HEK293 (cell line): Measurements from ENCODE around the gene CSK.

Source experiments
- CTCF ChIA-PET: fragments of 350-600 bp; formaldehyde crosslinking; extraction: SDS; loops from one replicate; lab custom pipeline; 2021; ENCODE audit warnings: antibody characterized with exemption; lab: Yijun Ruan, JAX
- POLR2A ChIA-PET: fragments of 300-600 bp; formaldehyde crosslinking; extraction: SDS; loops from one replicate; lab custom pipeline; 2020; ENCODE audit warnings: antibody characterized with exemption, inconsistent platforms; lab: Yijun Ruan, JAX
- H3K27ac ChIP-seq: fragments of 200-500 bp; sonication (Bioruptor generic); 2 replicates; pipeline ENCODE4 v1.5.1; 2014; ENCODE audit warnings: low read depth, low read length, control low read depth, inconsistent platforms; ENCODE audit errors: extremely low read depth
- H3K36me3 ChIP-seq, 2 experiments: fragments of 200-500 bp in 1 of 2; sonication (Bioruptor generic) in 1 of 2; 1 replicate in 1 of 2; 2 replicates in 1 of 2; pipeline ENCODE4 v1.5.1; 2014 to 2017; ENCODE audit warnings: inconsistent platforms in 2 of 2, low read length in 2 of 2; ENCODE audit not compliant: control insufficient read depth in 2 of 2, insufficient read depth in 1 of 2
- H3K4me1 ChIP-seq: fragments of 200-500 bp; sonication (Bioruptor generic); 2 replicates; pipeline ENCODE4 v1.5.1; 2014; ENCODE audit warnings: mild to moderate bottlenecking, low read length, inconsistent platforms; ENCODE audit not compliant: control insufficient read depth, insufficient read depth
- H3K4me3 ChIP-seq: 2 replicates; pipeline ENCODE4 v1.5.1; 2011; ENCODE audit warnings: low read depth, mild to moderate bottlenecking, control low read depth, low read length, moderate library complexity
- H3K9me3 ChIP-seq: fragments of 200-500 bp; sonication (Bioruptor generic); 2 replicates; pipeline ENCODE4 v1.5.1; 2014; ENCODE audit warnings: low read depth, low read length, inconsistent platforms; ENCODE audit not compliant: control insufficient read depth, insufficient read depth
- KLF8 ChIP-seq: fragments of 450-650 bp; formaldehyde crosslinking; IDR thresholded peaks from 2 replicates; pipeline ENCODE4 v1.5.1; 2016; ENCODE audit warnings: missing biosample characterization, missing genetic modification characterization
- KLF9 ChIP-seq: fragments of 450-650 bp; formaldehyde crosslinking; IDR thresholded peaks from 2 replicates; pipeline ENCODE4 v1.5.1; 2016; ENCODE audit warnings: missing biosample characterization, missing genetic modification characterization, low read depth
- OVOL3 ChIP-seq: fragments of 450-650 bp; formaldehyde crosslinking; IDR thresholded peaks from 2 replicates; pipeline ENCODE4 v1.5.1; 2016; ENCODE audit warnings: missing biosample characterization, missing genetic modification characterization
- REST ChIP-seq: fragments of 450-650 bp; formaldehyde crosslinking; IDR thresholded peaks from 2 replicates; pipeline ENCODE4 v1.5.1; 2016; ENCODE audit warnings: missing biosample characterization, missing genetic modification characterization
- SCRT2 ChIP-seq: fragments of 450-650 bp; formaldehyde crosslinking; IDR thresholded peaks from 2 replicates; pipeline ENCODE4 v1.5.1; 2016; ENCODE audit warnings: missing biosample characterization, missing genetic modification characterization
- ZBTB21 ChIP-seq: fragments of 450-650 bp; formaldehyde crosslinking; IDR thresholded peaks from 2 replicates; pipeline ENCODE4 v1.5.1; 2017; ENCODE audit warnings: missing biosample characterization, missing genetic modification characterization
- ZBTB7A ChIP-seq: fragments of 450-650 bp; formaldehyde crosslinking; IDR thresholded peaks from 2 replicates; pipeline ENCODE4 v1.5.1; 2016; ENCODE audit warnings: low read depth, missing biosample characterization, missing genetic modification characterization
- ZFP37 ChIP-seq: fragments of 450-650 bp; formaldehyde crosslinking; IDR thresholded peaks from 2 replicates; pipeline ENCODE4 v1.5.1; 2016; ENCODE audit warnings: missing biosample characterization, missing genetic modification characterization
- ZNF140 ChIP-seq: fragments of 450-650 bp; formaldehyde crosslinking; IDR thresholded peaks from 2 replicates; pipeline ENCODE4 v1.5.1; 2016; ENCODE audit warnings: missing biosample characterization, missing genetic modification characterization
- ZNF221 ChIP-seq: fragments of 450-650 bp; formaldehyde crosslinking; IDR thresholded peaks from 2 replicates; pipeline ENCODE4 v1.5.1; 2017; ENCODE audit warnings: missing biosample characterization, missing genetic modification characterization, borderline replicate concordance
- ZNF248 ChIP-seq: fragments of 450-650 bp; formaldehyde crosslinking; IDR thresholded peaks from 2 replicates; pipeline ENCODE4 v1.5.1; 2017; ENCODE audit warnings: missing biosample characterization, missing genetic modification characterization
- ZNF341 ChIP-seq: fragments of 450-650 bp; formaldehyde crosslinking; IDR thresholded peaks from 2 replicates; pipeline ENCODE4; 2016; ENCODE audit warnings: low read depth, missing biosample characterization, missing genetic modification characterization
- ZNF394 ChIP-seq: fragments of 450-650 bp; formaldehyde crosslinking; IDR thresholded peaks from 2 replicates; pipeline ENCODE4 v1.5.1; 2016; ENCODE audit warnings: missing biosample characterization, missing genetic modification characterization, mild to moderate bottlenecking, moderate library complexity, borderline replicate concordance
- ZNF549 ChIP-seq: fragments of 450-650 bp; IDR thresholded peaks from 2 replicates; pipeline ENCODE4 v1.5.1; 2018; ENCODE audit warnings: missing biosample characterization, missing genetic modification characterization, mild to moderate bottlenecking, inconsistent platforms, moderate library complexity
- ZNF623 ChIP-seq: fragments of 450-650 bp; formaldehyde crosslinking; IDR thresholded peaks from 2 replicates; pipeline ENCODE4 v1.5.1; 2016; ENCODE audit warnings: missing biosample characterization, missing genetic modification characterization
- ZNF76 ChIP-seq: fragments of 450-650 bp; formaldehyde crosslinking; IDR thresholded peaks from 2 replicates; pipeline ENCODE4; 2016; ENCODE audit warnings: low read depth, missing biosample characterization, missing genetic modification characterization, borderline replicate concordance
- ZNF837 ChIP-seq: fragments of 450-650 bp; formaldehyde crosslinking; IDR thresholded peaks from 2 replicates; pipeline ENCODE4 v1.5.1; 2016; ENCODE audit warnings: missing biosample characterization, missing genetic modification characterization
- ZSCAN30 ChIP-seq: fragments of 450-650 bp; IDR thresholded peaks from 2 replicates; pipeline ENCODE4 v1.5.1; 2018; ENCODE audit warnings: missing biosample characterization, mild to moderate bottlenecking, missing genetic modification characterization, moderate library complexity
- ZXDB ChIP-seq: fragments of 450-650 bp; formaldehyde crosslinking; IDR thresholded peaks from 2 replicates; pipeline ENCODE4 v1.5.1; 2016; ENCODE audit warnings: missing biosample characterization, missing genetic modification characterization
- TF ChIP-seq, protein P1 (sequence below): fragments of 450-650 bp; formaldehyde crosslinking; conservative IDR thresholded peaks from 2 replicates; pipeline ENCODE4 v1.5.1; 2016; ENCODE audit warnings: low read depth, missing biosample characterization, missing genetic modification characterization
- TF ChIP-seq, protein P2 (sequence below): fragments of 450-650 bp; formaldehyde crosslinking; IDR thresholded peaks from 2 replicates; pipeline ENCODE4 v1.5.1; 2016; ENCODE audit warnings: missing biosample characterization, missing genetic modification characterization

The CSK gene

DNA sequence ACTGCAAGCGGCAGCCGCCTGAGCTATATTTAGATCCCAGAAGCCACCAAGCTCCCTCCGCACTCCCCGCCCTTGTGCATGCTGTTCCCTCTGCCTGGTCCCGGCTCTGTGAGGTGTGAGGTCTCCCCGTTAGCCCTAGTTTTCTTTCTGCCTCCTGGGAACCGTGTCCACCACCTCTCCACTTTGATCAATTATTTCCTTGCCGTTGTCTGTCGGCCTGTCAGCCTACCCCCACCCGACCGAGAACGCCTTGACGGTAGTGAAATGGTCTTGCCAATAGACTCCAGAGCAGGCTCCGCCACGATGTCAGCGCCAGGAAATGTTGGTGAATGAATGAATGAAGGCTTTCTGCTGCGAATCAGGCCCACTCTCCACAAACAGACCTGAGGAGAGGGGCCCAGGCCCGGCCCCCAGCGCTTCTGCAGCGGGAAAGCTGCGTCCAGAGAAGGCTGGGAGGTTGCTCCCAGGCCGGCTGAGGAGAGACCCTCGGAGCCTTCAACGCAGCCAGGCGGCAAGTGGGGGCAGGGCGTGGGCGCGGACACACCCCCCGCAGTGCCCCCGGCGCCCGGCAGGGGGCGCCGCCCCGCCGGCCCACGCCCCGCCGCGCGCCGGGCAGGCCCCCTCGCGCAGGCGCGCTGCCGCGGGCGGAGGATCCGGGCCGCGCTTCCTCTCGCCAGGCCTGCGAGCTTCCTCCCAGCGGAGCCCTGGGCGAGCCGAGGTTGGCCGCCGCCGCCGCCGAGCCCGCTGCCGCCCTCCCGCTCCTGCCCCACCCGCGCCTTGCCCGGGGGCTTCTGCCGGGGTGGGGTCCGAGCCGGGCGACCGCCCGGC lies at the start of gene CSK (continued):
- TF ChIP-seq ZNF394 (no peak), ZNF248 (tag by site-specific recombination) (no peak)

GRCh38 chr15:74732846-74733245 lies 49.0 kb upstream of the CSK start:
- CTCF ChIA-PET, result interaction anchor here (0.8 to 1.3 kb wide), 3 partner anchors 36 to 55 kb away, joined by 3 to 4 read pairs (median 4); no protein-coding TSS in a partner anchor
- Histone ChIP-seq H3K4me1 (no peaks in the 10 kb centered on the region), H3K27ac (no peak overlapping the region), H3K36me3 (no peaks in the 10 kb centered on the region), H3K4me3 (no peak overlapping the region), H3K9me3 (no peaks in the 10 kb centered on the region)
- POLR2A ChIA-PET, result no interaction called here
- TF ChIP-seq OVOL3 (tag by site-specific recombination) (no peak), ZBTB7A (tag by site-specific recombination) (no peak), ZSCAN30 (tag by site-specific recombination) (no peak), ZBTB21 (tag by site-specific recombination) (no peak)
- TF ChIP-seq, protein P1, sequence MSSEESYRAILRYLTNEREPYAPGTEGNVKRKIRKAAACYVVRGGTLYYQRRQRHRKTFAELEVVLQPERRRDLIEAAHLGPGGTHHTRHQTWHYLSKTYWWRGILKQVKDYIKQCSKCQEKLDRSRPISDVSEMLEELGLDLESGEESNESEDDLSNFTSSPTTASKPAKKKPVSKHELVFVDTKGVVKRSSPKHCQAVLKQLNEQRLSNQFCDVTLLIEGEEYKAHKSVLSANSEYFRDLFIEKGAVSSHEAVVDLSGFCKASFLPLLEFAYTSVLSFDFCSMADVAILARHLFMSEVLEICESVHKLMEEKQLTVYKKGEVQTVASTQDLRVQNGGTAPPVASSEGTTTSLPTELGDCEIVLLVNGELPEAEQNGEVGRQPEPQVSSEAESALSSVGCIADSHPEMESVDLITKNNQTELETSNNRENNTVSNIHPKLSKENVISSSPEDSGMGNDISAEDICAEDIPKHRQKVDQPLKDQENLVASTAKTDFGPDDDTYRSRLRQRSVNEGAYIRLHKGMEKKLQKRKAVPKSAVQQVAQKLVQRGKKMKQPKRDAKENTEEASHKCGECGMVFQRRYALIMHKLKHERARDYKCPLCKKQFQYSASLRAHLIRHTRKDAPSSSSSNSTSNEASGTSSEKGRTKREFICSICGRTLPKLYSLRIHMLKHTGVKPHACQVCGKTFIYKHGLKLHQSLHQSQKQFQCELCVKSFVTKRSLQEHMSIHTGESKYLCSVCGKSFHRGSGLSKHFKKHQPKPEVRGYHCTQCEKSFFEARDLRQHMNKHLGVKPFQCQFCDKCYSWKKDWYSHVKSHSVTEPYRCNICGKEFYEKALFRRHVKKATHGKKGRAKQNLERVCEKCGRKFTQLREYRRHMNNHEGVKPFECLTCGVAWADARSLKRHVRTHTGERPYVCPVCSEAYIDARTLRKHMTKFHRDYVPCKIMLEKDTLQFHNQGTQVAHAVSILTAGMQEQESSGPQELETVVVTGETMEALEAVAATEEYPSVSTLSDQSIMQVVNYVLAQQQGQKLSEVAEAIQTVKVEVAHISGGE (tag by site-specific recombination), result no peak
- TF ChIP-seq, protein P2, sequence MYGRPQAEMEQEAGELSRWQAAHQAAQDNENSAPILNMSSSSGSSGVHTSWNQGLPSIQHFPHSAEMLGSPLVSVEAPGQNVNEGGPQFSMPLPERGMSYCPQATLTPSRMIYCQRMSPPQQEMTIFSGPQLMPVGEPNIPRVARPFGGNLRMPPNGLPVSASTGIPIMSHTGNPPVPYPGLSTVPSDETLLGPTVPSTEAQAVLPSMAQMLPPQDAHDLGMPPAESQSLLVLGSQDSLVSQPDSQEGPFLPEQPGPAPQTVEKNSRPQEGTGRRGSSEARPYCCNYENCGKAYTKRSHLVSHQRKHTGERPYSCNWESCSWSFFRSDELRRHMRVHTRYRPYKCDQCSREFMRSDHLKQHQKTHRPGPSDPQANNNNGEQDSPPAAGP, result no peak
- TF ChIP-seq, all 188 proteins: peak for 0

DNA sequence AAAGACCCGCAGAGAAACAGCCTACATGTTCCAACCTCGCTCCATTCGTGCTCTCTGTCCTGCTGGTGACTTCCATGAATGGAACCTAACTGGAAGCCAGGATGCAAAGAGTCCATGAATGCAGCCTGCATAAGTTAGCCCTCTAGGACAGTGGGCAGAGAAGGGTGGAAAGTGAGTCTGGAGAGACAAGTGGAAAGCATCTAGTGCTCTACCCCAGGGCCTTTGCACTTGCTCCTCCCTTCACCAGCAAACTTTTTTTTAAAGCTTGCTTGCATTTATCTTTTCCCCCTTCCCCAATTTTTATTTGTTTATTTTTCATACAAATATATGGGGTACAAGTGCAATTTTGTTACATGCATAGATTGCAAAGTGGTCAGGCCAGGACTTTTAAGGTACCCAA lies 48.6 kb upstream of the CSK start:
- TF ChIP-seq ZNF623 (tag by site-specific recombination), result peak; percentile 97
- no peak for TF ChIP-seq SCRT2 (tag by site-specific recombination)
- no peak for TF ChIP-seq ZNF221 (tag by site-specific recombination)
- TF ChIP-seq ZXDB (tag by site-specific recombination), result no peak
- no peaks in the 10 kb centered on the region for H3K9me3 ChIP-seq
- H3K4me1 ChIP-seq, result no peaks in the 10 kb centered on the region
- H3K27ac ChIP-seq, result no peak overlapping the region
- H3K36me3 ChIP-seq, result no peaks in the 10 kb centered on the region
- H3K4me3 ChIP-seq, result no peak overlapping the region
- POLR2A ChIA-PET, result no interaction called here
- CTCF ChIA-PET, result interaction anchor here (0.5 to 1.3 kb wide), 2 partner anchors 22 to 37 kb away, joined by 4 read pairs; no protein-coding TSS in a partner anchor

- H3K27ac ChIP-seq, result no peak overlapping the region
- POLR2A ChIA-PET, result no interaction called here
- H3K4me3 ChIP-seq, result no peak overlapping the region
- no peaks in the 10 kb centered on the region for H3K9me3 ChIP-seq
- CTCF ChIA-PET, result interaction anchor here (0.7 to 1.9 kb wide), 4 partner anchors 34 to 118 kb away, joined by 3 to 8 read pairs (median 5); no protein-coding TSS in a partner anchor
- H3K36me3 ChIP-seq, result no peaks in the 10 kb centered on the region
- no peaks in the 10 kb centered on the region for H3K4me1 ChIP-seq
- TF ChIP-seq ZNF76 (tag by site-specific recombination), result no peak
- TF ChIP-seq ZNF140, result no peak
- TF ChIP-seq ZNF341 (tag by site-specific recombination), result no peak
- TF ChIP-seq ZNF837 (tag by site-specific recombination), result no peak
- TF ChIP-seq KLF8 (tag by site-specific recombination), result no peak
- no peak for TF ChIP-seq REST (tag by site-specific recombination)
- no peak for TF ChIP-seq ZNF549 (tag by site-specific recombination)
- no peak for TF ChIP-seq ZFP37 (tag by site-specific recombination)
- TF ChIP-seq KLF9, result no peak
Observed at GRCh38 chr15:74735305-74735704, 46.6 kb upstream of the CSK start.
